ENCODE measurements around the gene PNPLA7.

GRCh38 chr9:137441935-137442321 is 108.3 kb downstream of the PNPLA7 start:
- TF ChIP-seq CTCF (IDR thresholded peaks at IDR 0.05) (no peak), EP300 (IDR thresholded peaks at IDR 0.05) (no peak)
